Left colon (tissue), 2 donors: Measurements from ENCODE around the gene BOLA1. TPM values are rescaled to one million over a fixed set of nuclear protein-coding genes. Genes with fewer than 3 reads are reported as not detected.

Experiments
- total RNA-seq, 2 donors: library from RNA; stranded (reverse); fragmentation: NEBNext Ultra II Directional; extraction: Animal tissue kit (Norgen Biotek cat#: 25700); gene quantifications; one replicate each; pipeline ENCODE4 v1.2.1, GENCODE V29; 2021
- donor health status: DM: no; HTN: no; CAD: no.
- donor health status: DM: yes; HTN: yes; CAD: no.

Gene BOLA1
- total RNA-seq, 2 donors from 2014 or later = 11.0 to 12.6 TPM

Other genes with a start within 250 kb of the BOLA1 start
- 1 to 10 TPM in 1 of 2 donors, not detected in 1; 3.5 TPM for gene FCGR1A, start 116.9 kb upstream of the BOLA1 start, total RNA-seq
- gene SV2A, start 18.3 kb downstream of the BOLA1 start, total RNA-seq = 1 to 10 TPM; 1.1 to 1.4 TPM
- gene SF3B4, start 28.2 kb downstream of the BOLA1 start, total RNA-seq = 10 to 100 TPM; 51.4 to 58.0 TPM
- 100 to 1,000 TPM; 176 to 247 TPM for gene MTMR11, start 37.3 kb downstream of the BOLA1 start, total RNA-seq
- 10 to 100 TPM; 35.3 to 53.6 TPM for gene OTUD7B, start 111.2 kb downstream of the BOLA1 start, total RNA-seq
- gene VPS45, start 168.2 kb downstream of the BOLA1 start, total RNA-seq = 10 to 100 TPM; 27.3 to 32.0 TPM